Endometrium (tissue), 2 donors: ENCODE measurements around the gene DHX32.

Source experiments
- FAIRE-seq: peaks from 2 replicates; lab custom pipeline; 2012; peaks lifted over from hg19 to GRCh38; lab: Jason Lieb, UNC
- donor health status: control.
- donor health status: control.

DHX32 gene

DNA sequence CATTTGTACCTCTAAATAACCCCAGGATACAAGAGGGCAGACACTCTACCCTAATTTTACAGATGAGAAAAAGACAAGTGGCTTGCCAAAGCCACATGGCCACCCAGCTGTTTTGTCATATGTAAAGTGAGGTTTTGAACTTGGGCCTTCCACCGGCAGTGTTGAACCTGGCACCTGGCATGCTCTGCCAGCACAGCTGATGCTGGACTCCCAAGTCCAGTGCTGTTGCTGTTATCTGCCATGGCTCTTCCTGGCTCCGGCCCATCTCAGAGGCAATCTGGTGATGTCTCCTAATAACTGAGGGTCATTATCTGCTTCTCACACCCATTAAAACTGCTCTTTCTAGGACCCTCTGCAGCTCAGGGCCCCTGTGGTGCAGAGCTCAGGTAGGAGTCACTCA, 32.7 kb downstream of the DHX32 start:
- FAIRE-seq = no peak

- FAIRE-seq = no peak
These were observed 34.2 kb downstream of the DHX32 start for GRCh38 chr10:125846894-125847293.

DNA sequence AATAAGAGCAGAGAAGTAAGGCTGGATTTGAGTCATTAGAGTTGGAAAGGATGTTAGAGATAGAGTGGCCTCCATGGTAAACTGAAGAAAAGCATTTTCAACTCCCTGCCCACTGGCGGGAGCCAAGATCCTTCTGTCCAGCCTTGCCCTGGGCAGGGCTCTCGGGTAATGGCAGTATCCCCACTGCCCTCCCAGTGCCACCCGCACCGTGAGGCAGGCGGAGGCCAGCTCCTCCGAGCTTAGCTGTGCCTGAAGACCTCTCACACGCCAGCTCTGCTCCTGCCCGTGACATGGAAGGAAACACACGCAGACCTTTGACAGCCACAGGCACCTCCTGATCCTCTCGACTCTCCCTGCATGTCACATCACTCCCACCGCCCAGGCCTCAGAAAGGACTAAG, 35.5 kb downstream of the DHX32 start:
- no peak for FAIRE-seq

DNA sequence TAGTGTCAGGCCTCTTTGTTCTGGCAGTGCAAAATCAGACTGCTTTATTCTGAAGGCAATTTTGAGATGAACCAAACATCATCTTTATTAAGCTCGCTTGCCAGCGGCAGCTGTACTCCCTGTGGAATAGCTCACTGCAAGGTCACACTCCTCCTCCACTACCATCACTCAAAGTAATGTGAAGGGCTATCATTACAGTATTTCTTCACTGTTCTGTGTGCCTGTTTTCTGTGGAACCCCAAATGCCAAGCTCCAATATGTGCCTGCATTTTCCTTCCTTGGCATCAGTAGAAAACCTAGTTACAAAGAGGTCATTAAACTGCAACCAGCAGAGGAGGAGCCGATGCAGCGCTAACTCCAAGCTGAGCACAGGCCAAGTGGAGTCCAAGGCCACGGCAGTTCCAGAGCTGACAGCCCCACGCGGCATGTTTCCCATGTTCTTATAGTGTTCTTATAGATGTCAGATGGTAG, 36.3 kb downstream of the DHX32 start:
- FAIRE-seq = no peak

DNA sequence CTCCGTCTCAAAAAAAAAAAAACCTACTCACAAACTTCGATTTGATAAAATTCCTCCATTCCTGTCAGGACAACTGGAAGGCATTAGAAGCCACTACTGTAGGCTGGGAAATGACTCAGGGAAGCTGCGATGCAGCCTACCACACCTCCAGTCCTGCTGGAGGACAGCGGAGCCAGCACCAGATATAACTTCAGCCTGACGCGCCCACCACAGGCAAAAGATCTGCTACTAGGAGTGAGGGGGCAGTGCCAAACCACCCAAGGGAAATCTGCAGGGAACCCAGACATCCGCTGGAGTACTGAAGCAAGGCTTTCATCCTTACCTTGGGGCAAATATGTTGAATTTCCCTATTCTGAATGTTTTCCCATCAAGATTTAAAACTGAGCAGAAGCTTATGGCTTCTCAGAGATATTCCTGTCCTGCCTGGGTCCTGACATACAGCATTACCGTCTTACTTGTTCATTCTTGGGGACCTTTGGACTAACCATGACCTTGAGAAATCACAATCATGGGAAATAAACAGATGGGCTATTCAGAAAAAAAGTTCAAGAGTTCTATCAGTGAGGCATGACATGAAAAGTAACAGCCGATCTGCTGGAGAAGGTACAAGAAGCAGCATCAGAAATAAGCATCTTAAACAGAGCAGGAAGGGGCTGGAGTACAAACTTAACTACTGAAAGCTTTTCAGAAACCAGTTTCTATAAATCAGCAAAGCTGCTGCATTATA, 37.3 kb downstream of the DHX32 start:
- FAIRE-seq = no peak

DNA sequence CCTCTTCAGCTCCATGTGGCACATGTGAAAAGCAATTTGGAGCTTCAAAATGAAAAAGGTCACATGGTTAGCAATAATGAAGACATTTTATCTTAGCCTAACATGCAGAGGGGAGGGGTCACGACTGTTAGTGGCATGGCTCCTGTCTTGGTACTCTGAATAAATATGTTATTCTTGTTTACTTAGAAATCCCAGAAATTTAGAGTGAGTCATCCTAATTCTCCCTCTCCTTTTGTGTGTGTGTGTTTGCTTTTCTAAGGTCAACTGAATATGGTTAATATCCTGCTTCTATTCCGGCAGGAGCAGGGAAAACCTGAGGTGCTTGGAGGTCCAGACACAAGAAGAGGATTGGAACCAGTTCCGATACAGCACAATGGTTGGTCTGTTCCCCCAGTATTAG, 40.1 kb downstream of the DHX32 start:
- no peak for FAIRE-seq

DNA sequence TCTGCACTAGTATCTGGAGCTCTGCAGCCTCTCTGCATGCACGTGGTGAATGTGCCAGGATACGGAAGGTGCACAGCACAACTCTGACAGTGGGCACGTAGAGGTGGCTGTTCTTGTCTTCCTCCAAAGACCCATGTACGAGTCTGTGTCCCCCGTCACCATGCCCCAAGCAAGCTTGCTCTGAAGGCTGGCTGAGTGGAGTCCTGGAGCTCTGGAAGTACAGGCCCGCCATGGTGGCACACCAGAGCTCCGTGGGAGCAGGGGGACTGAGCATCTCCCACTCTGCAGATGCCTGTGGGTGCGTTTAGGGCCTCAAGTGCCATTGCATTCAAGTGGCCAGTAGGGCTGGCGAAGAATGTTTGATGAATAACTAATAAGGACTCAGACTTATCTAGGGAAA, 40.7 kb downstream of the DHX32 start:
- no peak for FAIRE-seq

- no peak for FAIRE-seq
These were observed 42.1 kb downstream of the DHX32 start for GRCh38 chr10:125838802-125839575.

DNA sequence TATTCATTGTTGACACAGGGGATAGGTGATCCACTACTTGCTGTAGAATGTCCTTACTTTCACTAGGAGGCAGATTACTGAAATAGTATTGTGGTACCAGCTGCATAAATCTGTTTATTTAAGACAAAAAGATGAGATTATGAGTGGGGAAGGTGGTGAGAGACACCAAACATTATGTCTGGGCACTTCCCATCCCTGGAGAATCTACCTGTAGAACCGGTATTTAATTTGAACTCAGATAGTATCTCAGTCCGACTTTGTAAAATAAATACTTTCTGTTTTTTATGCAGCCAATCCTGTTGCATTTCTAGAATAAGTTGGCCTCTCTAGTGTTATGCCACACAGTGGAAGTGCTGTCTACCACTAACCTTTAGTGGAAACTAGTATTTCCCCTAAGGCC, 44.3 kb downstream of the DHX32 start:
- no peak for FAIRE-seq

GRCh38 chr10:125828311-125828710, 52.8 kb downstream of the DHX32 start:
- no peak for FAIRE-seq

GRCh38 chr10:125827133-125827532, 54.0 kb downstream of the DHX32 start:
- FAIRE-seq = no peak

DNA sequence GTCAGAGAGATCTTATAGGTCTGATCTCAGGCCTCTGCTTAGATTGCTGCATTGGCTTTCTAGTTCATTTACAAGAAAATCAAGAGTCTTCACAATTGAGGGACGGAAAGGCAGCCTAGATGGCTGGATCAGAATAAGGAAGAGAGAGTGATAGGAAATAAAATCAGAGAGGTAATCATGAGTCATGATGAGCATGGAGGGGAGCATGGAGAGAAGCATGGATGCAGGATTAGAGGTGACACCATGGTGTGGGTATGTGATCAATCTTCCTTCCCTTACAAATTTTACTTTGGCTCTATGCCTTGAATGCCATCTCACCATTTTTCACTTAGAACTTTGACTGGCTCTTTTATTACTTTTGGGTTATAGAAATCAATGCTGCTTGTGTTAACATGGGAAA, 56.4 kb downstream of the DHX32 start:
- FAIRE-seq = no peak

DNA sequence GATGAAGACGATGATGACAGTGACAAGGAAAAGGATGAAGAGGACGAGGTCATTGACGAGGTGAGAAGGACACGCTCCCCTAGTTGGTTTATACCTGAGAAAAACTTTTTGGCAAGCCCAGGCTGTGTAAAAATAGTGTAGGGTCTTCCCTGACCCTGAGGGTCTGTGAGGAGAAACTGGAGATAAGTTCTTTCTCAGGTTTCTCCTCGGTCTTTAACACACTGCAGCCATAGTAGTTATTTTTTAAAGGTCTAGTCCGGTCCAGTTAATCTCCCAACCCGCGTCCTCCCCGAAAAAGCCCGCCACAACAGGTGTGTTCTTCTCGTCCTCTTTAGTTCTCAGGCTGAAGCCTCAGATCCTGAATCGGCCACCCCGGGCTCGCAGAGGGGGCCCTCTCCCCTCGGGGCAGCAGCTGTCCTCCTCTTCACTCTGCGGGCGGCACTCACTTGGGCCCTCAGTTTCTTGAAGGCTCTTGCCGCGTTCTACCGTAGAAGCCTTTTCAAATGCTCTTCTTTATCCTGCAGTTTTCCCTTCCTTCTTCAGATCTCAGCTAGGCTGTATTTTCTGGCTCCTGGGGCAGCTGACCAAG, 57.3 kb downstream of the DHX32 start:
- FAIRE-seq = no peak

DNA sequence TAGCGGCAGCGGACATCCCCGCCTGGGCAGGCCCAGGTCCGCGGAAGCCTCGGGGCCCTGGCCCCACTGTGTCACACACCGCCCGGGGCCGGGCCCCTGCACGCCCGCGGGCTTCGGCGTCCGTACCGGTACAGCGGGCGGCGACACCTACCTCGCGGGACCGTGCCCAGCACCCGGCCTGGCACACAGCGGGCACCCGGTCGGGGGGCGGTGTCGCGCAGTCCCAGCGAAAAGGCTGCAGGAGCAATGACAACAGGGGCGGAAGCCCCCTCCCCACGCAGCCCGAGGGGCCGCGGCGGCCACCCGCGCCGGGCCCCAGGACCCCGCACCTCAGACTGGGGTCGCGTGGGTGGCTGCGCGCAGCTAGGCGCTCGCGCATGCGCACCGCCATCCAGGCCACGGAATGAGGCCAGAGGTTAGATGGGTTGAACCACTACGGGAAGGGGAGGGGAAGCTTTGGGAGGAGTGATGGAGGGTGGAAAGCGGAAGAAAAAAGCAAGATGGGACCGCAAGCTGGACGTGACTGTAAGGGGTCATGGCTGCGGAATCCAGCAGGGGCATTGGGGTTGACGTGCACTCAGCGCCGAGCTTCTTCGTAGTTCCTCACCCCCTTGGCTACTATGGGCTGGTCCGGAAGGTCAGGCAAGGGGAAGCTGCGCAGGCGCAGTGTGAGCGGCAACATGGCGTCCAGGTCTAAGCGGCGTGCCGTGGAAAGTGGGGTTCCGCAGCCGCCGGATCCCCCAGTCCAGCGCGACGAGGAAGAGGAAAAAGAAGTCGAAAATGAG, 58.0 kb downstream of the DHX32 start, which contains the start of the genes BCCIP and UROS:
Gene BCCIP (plus strand): TSS at position 669 of the 785 bp plus-strand sequence. CDS start 12 bp downstream, at position 681.
Gene UROS (minus strand): TSS at position 381 of the 785 bp plus-strand sequence. CDS start 6,759 bp downstream, outside the sequence.
- no peak for FAIRE-seq

GRCh38 chr10:125820701-125821100, 60.4 kb downstream of the DHX32 start:
- no peak for FAIRE-seq

DNA sequence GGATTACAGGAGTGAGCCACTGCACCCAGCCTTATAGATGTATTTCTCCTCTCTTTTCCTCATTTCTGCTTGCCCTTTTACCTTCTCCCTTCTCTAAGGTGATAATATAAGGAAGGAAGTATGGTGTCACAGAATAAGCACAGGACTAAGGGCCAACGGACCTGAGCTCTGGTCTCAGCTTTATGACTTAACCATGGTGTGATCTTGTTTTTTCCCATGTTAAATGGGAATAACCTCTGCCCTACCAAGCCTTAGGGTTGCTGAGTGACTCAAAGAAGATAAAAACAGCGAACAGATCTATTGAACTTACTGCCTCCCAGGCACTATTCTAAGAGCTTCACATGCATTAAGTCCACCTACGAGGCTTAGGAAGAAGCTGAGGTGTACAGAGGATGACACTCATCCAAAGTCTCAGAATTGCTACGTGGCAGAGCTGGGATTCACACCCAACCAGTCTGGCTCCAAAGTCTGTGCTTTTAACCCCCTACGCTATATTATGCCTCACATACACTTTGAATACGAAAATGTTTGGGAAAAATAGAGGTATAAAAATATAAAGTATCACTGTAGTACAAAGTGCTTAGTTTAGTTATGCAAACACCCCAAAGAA, 63.6 kb downstream of the DHX32 start:
- FAIRE-seq = no peak

DNA sequence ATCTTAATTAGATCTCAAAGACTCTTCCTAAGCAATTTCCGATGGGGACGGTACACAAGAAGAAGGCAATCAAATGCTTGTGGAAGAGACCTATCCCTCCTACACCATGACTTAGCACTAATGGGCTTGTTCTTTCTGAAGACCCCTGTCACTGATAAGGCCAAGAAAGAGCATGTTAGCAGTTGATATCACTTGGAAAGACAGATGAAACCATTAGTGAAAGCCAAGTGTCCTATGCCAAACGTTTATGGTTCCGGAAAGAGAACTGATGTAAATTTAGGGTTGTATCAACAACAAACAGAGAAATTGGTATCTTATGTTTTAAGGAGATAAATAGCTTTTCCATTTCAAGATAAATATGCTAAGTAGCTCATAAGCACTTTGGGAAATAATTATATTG, 64.5 kb downstream of the DHX32 start:
- FAIRE-seq = no peak

DNA sequence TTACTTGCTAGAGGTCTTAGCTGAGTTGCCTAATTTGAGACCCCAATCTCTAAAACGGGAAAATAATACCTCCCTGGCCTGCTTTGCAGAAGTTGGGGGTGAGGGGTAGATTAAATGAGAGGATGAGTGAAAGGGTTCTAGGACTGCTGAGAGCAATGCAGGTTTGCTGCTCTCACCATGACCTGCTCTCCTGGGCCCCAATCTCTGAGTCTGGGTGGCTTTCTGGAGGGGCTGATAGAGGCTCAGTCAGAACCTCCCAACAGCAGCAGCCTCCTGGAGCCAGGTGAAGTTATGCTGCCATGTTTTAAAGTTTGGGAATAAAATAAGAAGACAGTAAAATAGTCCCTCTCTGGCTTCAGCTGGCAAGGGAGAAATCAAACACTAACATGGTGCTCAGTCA, 65.3 kb downstream of the DHX32 start:
- FAIRE-seq = no peak

DNA sequence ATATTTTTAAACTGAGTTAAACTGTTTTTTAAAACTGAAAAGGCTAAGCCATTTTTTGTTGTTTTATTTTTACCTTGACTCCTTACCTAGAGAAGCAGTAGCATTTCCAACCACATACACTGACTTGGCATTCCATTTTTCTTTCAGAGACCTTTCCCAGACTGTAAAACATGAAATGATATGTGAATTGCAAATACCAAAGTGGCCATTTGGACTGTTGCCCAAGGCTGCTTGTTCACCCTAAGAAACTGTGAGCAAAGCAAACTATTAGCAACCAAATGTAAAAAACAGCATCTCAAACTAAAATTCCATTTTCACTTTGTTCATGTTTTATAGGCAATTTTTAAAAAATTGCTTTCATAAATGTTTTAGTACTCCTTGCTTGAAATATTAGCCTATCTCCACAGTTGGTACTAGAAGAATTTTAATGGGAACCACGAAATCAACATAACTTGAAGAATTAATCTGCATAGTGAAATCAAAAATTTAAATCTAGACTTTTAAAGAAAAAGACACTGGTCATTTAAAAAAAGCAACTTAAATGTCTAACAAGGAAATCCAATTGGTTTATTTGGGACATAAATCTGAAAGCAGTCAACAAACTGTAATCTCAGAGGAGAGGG, 68.9 kb downstream of the DHX32 start:
- FAIRE-seq = no peak

DNA sequence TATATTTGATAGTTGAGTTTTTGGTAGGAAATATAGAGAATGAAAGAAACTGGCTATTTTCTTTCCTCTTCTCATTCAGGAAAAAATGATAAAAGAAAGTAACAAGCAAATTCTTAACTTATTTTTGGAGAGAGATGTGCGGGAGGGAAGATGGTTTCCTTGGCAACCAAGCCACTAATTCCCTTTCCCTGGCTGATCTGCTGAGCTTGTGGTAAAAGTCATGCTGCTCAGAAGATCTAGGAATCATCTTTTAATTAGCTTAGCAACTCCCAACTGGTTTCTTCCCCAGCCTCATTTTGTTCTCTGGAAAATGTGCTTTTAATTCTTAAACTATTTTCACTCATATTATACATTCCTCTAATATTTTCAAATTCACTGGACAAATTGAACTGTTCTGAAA, 69.8 kb downstream of the DHX32 start:
- FAIRE-seq = no peak

DNA sequence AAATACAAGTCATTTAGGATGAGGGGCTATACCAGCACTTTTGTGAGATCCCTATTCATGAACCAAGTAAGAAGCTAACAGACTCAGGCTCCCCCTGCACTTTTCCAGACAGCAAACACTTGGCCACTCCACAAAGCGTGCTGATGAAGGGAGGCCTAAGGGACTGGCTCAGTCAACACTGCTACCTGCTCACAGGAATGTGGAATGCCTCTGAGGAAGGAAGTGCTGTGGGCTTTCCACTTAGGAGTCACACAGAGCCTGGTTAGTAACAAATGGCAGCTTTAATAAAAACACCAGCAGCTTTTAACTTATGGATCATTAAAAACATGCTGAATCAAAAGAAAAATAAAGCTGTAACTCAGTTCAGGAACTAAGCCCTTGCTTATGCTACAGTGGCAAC, 73.0 kb downstream of the DHX32 start:
- no peak for FAIRE-seq
